ENCODE measurements around the gene TTN.

DNA sequence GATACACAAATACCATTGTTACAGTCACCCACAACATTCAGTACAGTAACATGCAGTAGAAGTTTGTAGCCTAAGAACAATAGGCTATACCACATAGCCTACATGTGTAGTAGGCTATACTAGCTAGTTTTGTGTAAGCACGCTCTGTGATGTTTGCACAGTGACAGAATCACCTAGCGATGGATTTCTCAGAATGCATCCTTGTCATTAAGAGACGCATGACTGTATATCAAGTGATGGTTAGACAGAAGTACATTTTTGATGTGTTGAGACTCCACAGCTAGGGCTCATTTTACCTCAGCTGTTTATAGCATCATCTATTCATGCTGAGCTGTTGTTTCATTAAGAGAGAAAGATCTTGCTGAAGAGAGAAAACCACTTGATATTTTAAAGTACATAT, 307.6 kb downstream of the TTN start:
- no peak for TF ChIP-seq EZH2 (IDR thresholded peaks at IDR 0.05)
- no peak for TF ChIP-seq POLR2A (IDR thresholded peaks at IDR 0.05; ENCODE audit: borderline replicate concordance, extremely low read depth, insufficient read depth, insufficient read length)

All from HCT116 (cell line).